Body of pancreas (tissue), 4 donors: ENCODE results near the gene STXBP1.

Experiments
- POLR2A ChIP-seq, 3 donors: fragments of 450-650 bp; IDR thresholded peaks; one replicate each; pipeline ENCODE4 v1.6.1; 2016; ENCODE audit warnings: antibody characterized with exemption in 3 of 3, mild to moderate bottlenecking in 2 of 3
- TF ChIP-seq, protein P1 (sequence below), 7 experiments: fragments of 450-650 bp in 4 of 7; fragments of 200-600 bp in 3 of 7; sonication (generic) in 3 of 7; IDR thresholded peaks; one replicate each; pipeline ENCODE4 v1.5.1; 2016 to 2019; ENCODE audit warnings: antibody characterized with exemption in 7 of 7

DNA sequence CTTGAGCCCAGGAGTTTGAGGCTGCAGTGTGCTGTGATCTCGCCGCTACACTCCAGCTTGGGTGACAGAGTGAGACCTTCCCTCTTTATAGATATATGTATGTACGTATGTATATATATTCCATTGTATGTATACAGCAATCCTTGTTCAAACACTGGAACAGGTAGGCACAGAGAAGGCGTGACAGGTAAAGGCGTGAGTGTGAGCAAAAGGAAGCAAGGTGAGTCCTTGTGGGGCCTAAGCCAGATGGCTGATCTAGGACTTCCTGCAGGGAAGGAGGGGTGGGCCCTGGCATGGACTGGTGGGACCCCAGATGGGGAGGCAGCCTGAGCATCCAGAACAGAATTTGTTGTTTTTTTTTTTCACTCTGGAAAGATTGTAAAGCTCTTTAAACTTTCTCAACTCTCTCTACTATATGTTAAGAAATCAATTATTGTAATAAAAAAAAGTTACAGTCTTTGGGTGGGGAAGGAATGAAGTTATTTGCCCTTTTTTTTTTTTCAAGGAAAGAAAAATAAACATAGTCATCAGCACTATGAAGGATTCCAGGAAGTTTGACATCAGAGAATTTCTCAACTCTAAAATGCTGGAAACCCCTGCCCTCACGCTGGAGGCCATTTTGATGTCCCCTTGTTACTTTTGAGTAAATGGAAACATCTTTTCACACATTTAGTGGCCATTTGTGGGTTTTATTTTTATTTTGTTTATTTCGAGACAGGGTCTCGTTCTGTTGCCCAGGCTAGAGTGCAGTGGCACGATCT is 38.9 kb upstream of the STXBP1 start:
- TF ChIP-seq POLR2A (IDR thresholded peaks at IDR 0.05), result no peak
- TF ChIP-seq, protein P1, sequence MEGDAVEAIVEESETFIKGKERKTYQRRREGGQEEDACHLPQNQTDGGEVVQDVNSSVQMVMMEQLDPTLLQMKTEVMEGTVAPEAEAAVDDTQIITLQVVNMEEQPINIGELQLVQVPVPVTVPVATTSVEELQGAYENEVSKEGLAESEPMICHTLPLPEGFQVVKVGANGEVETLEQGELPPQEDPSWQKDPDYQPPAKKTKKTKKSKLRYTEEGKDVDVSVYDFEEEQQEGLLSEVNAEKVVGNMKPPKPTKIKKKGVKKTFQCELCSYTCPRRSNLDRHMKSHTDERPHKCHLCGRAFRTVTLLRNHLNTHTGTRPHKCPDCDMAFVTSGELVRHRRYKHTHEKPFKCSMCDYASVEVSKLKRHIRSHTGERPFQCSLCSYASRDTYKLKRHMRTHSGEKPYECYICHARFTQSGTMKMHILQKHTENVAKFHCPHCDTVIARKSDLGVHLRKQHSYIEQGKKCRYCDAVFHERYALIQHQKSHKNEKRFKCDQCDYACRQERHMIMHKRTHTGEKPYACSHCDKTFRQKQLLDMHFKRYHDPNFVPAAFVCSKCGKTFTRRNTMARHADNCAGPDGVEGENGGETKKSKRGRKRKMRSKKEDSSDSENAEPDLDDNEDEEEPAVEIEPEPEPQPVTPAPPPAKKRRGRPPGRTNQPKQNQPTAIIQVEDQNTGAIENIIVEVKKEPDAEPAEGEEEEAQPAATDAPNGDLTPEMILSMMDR (IDR thresholded peaks at IDR 0.05), result no peak
